A673 (cell line): Measurements from ENCODE around the gene AMBRA1. TPM values are rescaled to one million over a fixed set of nuclear protein-coding genes. Genes with fewer than 3 reads are reported as not detected.

ENCODE experiments used
- BruUV-seq: library from RNA; stranded (reverse); fragments of 400-500 nt; replicated peaks from 2 replicates; lab custom pipeline; 2021; lab: Mats Ljungman, UMichigan
- CTCF ChIA-PET: fragments of 300-600 bp; sonication (Branson Sonifier 250); formaldehyde crosslinking; loops from one replicate; lab custom pipeline; 2022; ENCODE audit warnings: antibody characterized with exemption; lab: Charles Lee
- POLR2A ChIA-PET: fragments of 300-600 bp; sonication (Branson Sonifier 250); formaldehyde crosslinking; loops from one replicate; lab custom pipeline; 2022; ENCODE audit warnings: antibody characterized with exemption; ENCODE audit not compliant: low non-redundant PET; lab: Charles Lee
- DNase-seq: peaks from one replicate; pipeline ENCODE4 v3.0.0-alpha.2; 2015; ENCODE audit warnings: low spot score
- H3K27ac ChIP-seq: fragments of 200-600 bp; sonication (generic); 2 replicates; pipeline ENCODE4 v1.5.1; 2016; ENCODE audit warnings: mixed run types, low read depth, mild to moderate bottlenecking, mixed read lengths, antibody characterized with exemption, low read length; ENCODE audit not compliant: poor library complexity, severe bottlenecking
- H3K27me3 ChIP-seq: fragments of 200-600 bp; sonication (generic); replicated peaks from 2 replicates; pipeline ENCODE4 v1.6.1; 2017; ENCODE audit warnings: mixed run types, low read depth, mild to moderate bottlenecking, mixed read lengths, antibody characterized with exemption, low read length; ENCODE audit not compliant: insufficient read depth, poor library complexity
- H3K36me3 ChIP-seq: fragments of 200-600 bp; sonication (generic); 2 replicates; pipeline ENCODE4 v1.6.1; 2016; ENCODE audit warnings: mixed run types, mild to moderate bottlenecking, mixed read lengths, antibody characterized with exemption, low read length; ENCODE audit not compliant: insufficient read depth, poor library complexity, severe bottlenecking
- H3K4me1 ChIP-seq: fragments of 200-600 bp; sonication (generic); 2 replicates; pipeline ENCODE4 v1.6.1; 2017; ENCODE audit warnings: mixed run types, mild to moderate bottlenecking, mixed read lengths, antibody characterized with exemption, low read length; ENCODE audit not compliant: insufficient read depth, poor library complexity, severe bottlenecking
- H3K4me3 ChIP-seq: fragments of 200-600 bp; sonication (generic); 2 replicates; pipeline ENCODE4 v1.5.1; 2016; ENCODE audit warnings: low read depth, mixed run types, mild to moderate bottlenecking, mixed read lengths, low read length; ENCODE audit not compliant: poor library complexity, severe bottlenecking
- H3K9me3 ChIP-seq: fragments of 200-600 bp; sonication (generic); 2 replicates; pipeline ENCODE4 v1.6.1; 2016; ENCODE audit warnings: mixed run types, low read depth, mild to moderate bottlenecking, mixed read lengths, antibody characterized with exemption, low read length; ENCODE audit not compliant: poor library complexity, severe bottlenecking
- CTCF ChIP-seq: fragments of 300-800, 200-600 bp; sonication (generic); conservative IDR thresholded peaks from 2 replicates; pipeline ENCODE4 v1.5.1; 2017; ENCODE audit warnings: low read depth, mild to moderate bottlenecking, antibody characterized with exemption, low read length, moderate library complexity, mixed read lengths
- EZH2 ChIP-seq: fragments of 200-600 bp; sonication (generic); IDR thresholded peaks from 2 replicates; pipeline ENCODE4 v1.6.1; 2017; ENCODE audit warnings: borderline replicate concordance, low read depth, mild to moderate bottlenecking, mixed read lengths, antibody characterized with exemption, low read length; ENCODE audit not compliant: poor library complexity, severe bottlenecking
- intact Hi-C: fragments of 100-400 bp; cut with micrococcal nuclease; formaldehyde crosslinking; loops from one replicate; pipeline ENCODE4 v1.10.0; 2022; ENCODE audit not compliant: unreplicated experiment
- total RNA-seq: library from RNA; stranded (reverse); gene quantifications from 2 replicates; pipeline ENCODE4 v1.2.3, GENCODE V29; 2021

The AMBRA1 gene
- total RNA-seq, 1 experiment from 2014 or later = 78.1 TPM

GRCh38 chr11:46497498-46497897 is 96.3 kb downstream of the AMBRA1 start:
- intact Hi-C loops = no loop called here
- no peak for DNase-seq
- H3K27me3 ChIP-seq = no peaks in the 10 kb centered on the region
- CTCF ChIA-PET = interaction anchor here (1.2 kb wide), 1 partner anchor 32 kb away, joined by 3 read pairs; no protein-coding TSS in a partner anchor
- POLR2A ChIA-PET = no interaction called here
- peaks cover 23% of the 10 kb centered on the region for H3K4me1 ChIP-seq
- no peaks in the 10 kb centered on the region for H3K9me3 ChIP-seq
- no peak overlapping the region for H3K27ac ChIP-seq
- peaks cover 10% of the 10 kb centered on the region for H3K36me3 ChIP-seq
- TF ChIP-seq CTCF (no peak), EZH2 (no peak)
- BruUV-seq = no TSS peak
- no peak overlapping the region for H3K4me3 ChIP-seq

- Histone ChIP-seq H3K27me3 (no peaks in the 10 kb centered on the region), H3K9me3 (no peaks in the 10 kb centered on the region), H3K27ac (peak overlapping the region; percentile 1), H3K4me3 (no peak overlapping the region), H3K36me3 (peaks cover 13% of the 10 kb centered on the region), H3K4me1 (peaks cover 58% of the 10 kb centered on the region)
- no peak for TF ChIP-seq EZH2
- no peak for TF ChIP-seq CTCF
- POLR2A ChIA-PET = no interaction called here
- CTCF ChIA-PET = no interaction called here
- intact Hi-C loops = no loop called here
- no TSS peak for BruUV-seq
- DNase-seq = no peak
Observed at GRCh38 chr11:46493791-46494190, 100.0 kb downstream of the AMBRA1 start.

DNA sequence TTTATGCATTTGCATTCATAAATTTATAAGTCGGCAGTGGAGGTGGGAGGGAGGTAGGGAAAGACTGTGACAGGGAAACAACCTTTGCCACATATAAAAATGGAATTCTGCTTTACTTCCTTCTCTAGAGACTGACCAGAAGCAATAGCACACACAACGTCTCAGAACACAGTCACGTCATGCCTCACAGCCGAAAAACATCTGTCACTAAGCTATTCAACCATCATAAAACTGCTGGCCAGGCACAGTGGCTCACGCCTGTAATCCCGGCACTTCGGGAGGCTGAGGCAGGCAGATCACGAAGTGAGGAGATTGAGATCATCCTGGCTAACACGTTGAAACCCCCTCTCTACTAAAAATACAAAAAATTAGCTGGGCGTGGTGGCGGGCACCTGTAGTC is 101.3 kb downstream of the AMBRA1 start:
- Histone ChIP-seq H3K9me3 (no peaks in the 10 kb centered on the region), H3K36me3 (peaks cover 11% of the 10 kb centered on the region), H3K4me3 (no peak overlapping the region), H3K27ac (no peak overlapping the region), H3K27me3 (no peaks in the 10 kb centered on the region), H3K4me1 (peaks cover 62% of the 10 kb centered on the region)
- no TSS peak for BruUV-seq
- DNase-seq = no peak
- ChIA-PET CTCF (interaction anchor here (0.5 kb wide), 1 partner anchor 177 kb away, joined by 3 read pairs; no protein-coding TSS in a partner anchor), POLR2A (no interaction called here)
- TF ChIP-seq EZH2 (no peak), CTCF (no peak)
- intact Hi-C loops = no loop called here
